CD4-positive, alpha-beta T cell (primary cell): ENCODE measurements around the gene TYMS. TPM values are rescaled to one million over a fixed set of nuclear protein-coding genes. Genes with fewer than 3 reads are reported as not detected.

Experiments
- ATAC-seq: fragments of 200-7000 bp; cut with Tn5 transposase; one replicate; pipeline ENCODE4 v1.10.0; 2022; ENCODE audit warnings: mild to moderate bottlenecking; ENCODE audit not compliant: poor library complexity
- CTCF ChIA-PET: fragments of 350-600 bp; sonication (Branson Sonifier 250); formaldehyde crosslinking; loops from one replicate; lab custom pipeline; 2021; ENCODE audit warnings: antibody characterized with exemption, inconsistent platforms; lab: Charles Lee
- POLR2A ChIA-PET: fragments of 350-600 bp; sonication (Branson Sonifier 250); formaldehyde crosslinking; loops from one replicate; lab custom pipeline; 2021; ENCODE audit warnings: antibody characterized with exemption, inconsistent platforms; lab: Charles Lee
- DNase-seq, 14 experiments: peaks; one replicate each; pipeline ENCODE4 v3.0.0-alpha.2; 2013 to 2020; ENCODE audit warnings: mixed read lengths in 2 of 14
- H3K27ac ChIP-seq, 2 donors: one replicate each; pipeline versions ENCODE4 v1.5.1 to v1.7.0; 2013; ENCODE audit warnings: low read length in 2 of 2, low read depth in 1 of 2, mild to moderate bottlenecking in 1 of 2
- H3K27me3 ChIP-seq, 2 experiments: 1 replicate in 1 of 2; 2 replicates in 1 of 2; pipeline versions ENCODE4 v1.6.1 to v1.7.0; 2013; ENCODE audit warnings: low read length in 2 of 2, control low read depth in 1 of 2, mild to moderate bottlenecking in 1 of 2, moderate library complexity in 1 of 2; ENCODE audit not compliant: insufficient read depth in 2 of 2, control insufficient read depth in 1 of 2
- H3K36me3 ChIP-seq: one replicate; pipeline ENCODE4 v1.6.1; 2013; ENCODE audit warnings: low read length, control low read depth; ENCODE audit not compliant: insufficient read depth
- H3K4me1 ChIP-seq: one replicate; pipeline ENCODE4 v1.6.1; 2013; ENCODE audit warnings: low read length, control low read depth; ENCODE audit not compliant: insufficient read depth
- H3K4me3 ChIP-seq: one replicate; pipeline ENCODE4 v1.5.1; 2013; ENCODE audit warnings: mild to moderate bottlenecking, low read length, moderate library complexity
- H3K9me3 ChIP-seq, 2 experiments: 1 replicate in 1 of 2; 2 replicates in 1 of 2; pipeline versions ENCODE4 v1.6.1 to v1.7.0; 2013; ENCODE audit warnings: low read length in 2 of 2, mild to moderate bottlenecking in 2 of 2, control low read depth in 1 of 2, moderate library complexity in 1 of 2; ENCODE audit not compliant: control insufficient read depth in 1 of 2, insufficient read depth in 1 of 2
- H3K27ac Mint-ChIP-seq: one replicate; pipeline ENCODE4 v1.8.0; 2020; ENCODE audit warnings: mixed read lengths
- H3K27me3 Mint-ChIP-seq: one replicate; pipeline ENCODE4 v1.8.0; 2021; ENCODE audit warnings: mixed read lengths
- H3K36me3 Mint-ChIP-seq: one replicate; pipeline ENCODE4 v1.8.0; 2021; ENCODE audit warnings: low read depth, mixed read lengths
- H3K4me1 Mint-ChIP-seq: one replicate; pipeline ENCODE4 v1.8.0; 2021; ENCODE audit warnings: low read depth, mixed read lengths
- H3K4me3 Mint-ChIP-seq: one replicate; pipeline ENCODE4 v1.8.0; 2020; ENCODE audit warnings: mild to moderate bottlenecking, mixed read lengths
- H3K9me3 Mint-ChIP-seq: one replicate; pipeline ENCODE4 v1.8.0; 2020; ENCODE audit warnings: mixed read lengths
- CTCF ChIP-seq: fragments of 200-600 bp; IDR thresholded peaks from one replicate; pipeline ENCODE4 v1.8.0; 2022; ENCODE audit warnings: antibody characterized with exemption, mild to moderate bottlenecking
- intact Hi-C, 2 experiments: fragments of 100-400 bp; cut with DNase I in 1 of 2; cut with micrococcal nuclease in 1 of 2; formaldehyde crosslinking; loops; one replicate each; pipeline versions ENCODE4 v1.15.1 to v1.9.0; 2023 to 2025; cut with DNase I, micrococcal nuclease
- total RNA-seq, 174 experiments: library from RNA in 2 of 174; stranded (reverse) in 2 of 174; gene quantifications; one replicate each; pipeline ENCODE4 v1.2.3 and lab custom pipeline; 2021 to 2026

Gene TYMS
- total RNA-seq, 2 experiments from 2014 or later = 1.1 to 1.5 TPM

DNA sequence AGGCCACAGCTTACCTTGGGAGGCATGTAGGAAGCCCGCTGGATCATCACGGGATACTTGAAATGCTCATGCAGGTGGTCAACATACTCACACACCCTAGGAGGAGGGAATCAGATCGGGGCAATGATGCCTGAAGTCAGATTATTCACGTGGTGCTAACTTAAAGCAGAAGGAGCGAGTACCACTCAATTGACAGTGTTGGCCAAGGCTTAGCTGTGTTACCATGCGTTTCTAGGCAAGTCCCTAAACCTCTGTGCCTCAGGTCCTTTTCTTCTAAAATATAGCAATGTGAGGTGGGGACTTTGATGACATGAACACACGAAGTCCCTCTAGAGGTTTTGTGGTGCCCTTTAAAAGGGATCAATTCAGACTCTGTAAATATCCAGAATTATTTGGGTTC lies 17.9 kb downstream of the TYMS start:
- no peak overlapping the region for H3K4me3 ChIP-seq
- ChIA-PET POLR2A (no interaction called here), CTCF (no interaction called here)
- intact Hi-C loops = no loop called here
- no peak for TF ChIP-seq CTCF
- Mint-ChIP-seq H3K36me3 (peaks cover 81% of the 10 kb centered on the region), H3K9me3 (no peaks in the 10 kb centered on the region), H3K27me3 (no peaks in the 10 kb centered on the region), H3K4me3 (no peak overlapping the region), H3K4me1 (no peaks in the 10 kb centered on the region), H3K27ac (no peak overlapping the region)
- peaks cover 67% of the 10 kb centered on the region for H3K36me3 ChIP-seq
- DNase-seq (no peak), ATAC-seq (no peak)
- H3K27ac ChIP-seq = no peak overlapping the region
- no peaks in the 10 kb centered on the region for H3K9me3 ChIP-seq
- no peaks in the 10 kb centered on the region for H3K4me1 ChIP-seq
- no peaks in the 10 kb centered on the region for H3K27me3 ChIP-seq

GRCh38 chr18:676069-676468 lies 18.6 kb downstream of the TYMS start:
- Histone ChIP-seq H3K4me1 (no peaks in the 10 kb centered on the region), H3K36me3 (peaks cover 60% of the 10 kb centered on the region), H3K9me3 (no peaks in the 10 kb centered on the region), H3K27ac (no peak overlapping the region), H3K27me3 (no peaks in the 10 kb centered on the region), H3K4me3 (no peak overlapping the region)
- no peak overlapping the region for H3K27ac Mint-ChIP-seq
- H3K9me3 Mint-ChIP-seq = no peaks in the 10 kb centered on the region
- H3K27me3 Mint-ChIP-seq = no peaks in the 10 kb centered on the region
- peaks cover 78% of the 10 kb centered on the region for H3K36me3 Mint-ChIP-seq
- no peak for DNase-seq
- no peak for ATAC-seq
- POLR2A ChIA-PET = no interaction called here
- CTCF ChIA-PET = no interaction called here
- no peaks in the 10 kb centered on the region for H3K4me1 Mint-ChIP-seq
- no peak for TF ChIP-seq CTCF
- no peak overlapping the region for H3K4me3 Mint-ChIP-seq
- intact Hi-C loops = no loop called here

GRCh38 chr18:676736-677135 lies 19.3 kb downstream of the TYMS start:
- Mint-ChIP-seq H3K27me3 (no peaks in the 10 kb centered on the region), H3K4me1 (peaks cover 4% of the 10 kb centered on the region), H3K9me3 (no peaks in the 10 kb centered on the region), H3K4me3 (no peak overlapping the region), H3K27ac (no peak overlapping the region), H3K36me3 (peaks cover 78% of the 10 kb centered on the region)
- Histone ChIP-seq H3K9me3 (no peaks in the 10 kb centered on the region), H3K36me3 (peaks cover 61% of the 10 kb centered on the region), H3K27ac (no peak overlapping the region), H3K4me3 (no peak overlapping the region), H3K4me1 (peaks cover 6% of the 10 kb centered on the region), H3K27me3 (no peaks in the 10 kb centered on the region)
- CTCF ChIA-PET = no interaction called here
- TF ChIP-seq CTCF = no peak
- DNase-seq (no peak), ATAC-seq (no peak)
- intact Hi-C loops = no loop called here
- POLR2A ChIA-PET = no interaction called here
